GM21723 (cell line): Measurements from ENCODE around the gene DOCK9.

Experiments used
- ATAC-seq: cut with Tn5 transposase; IDR thresholded peaks from one replicate; pipeline ENCODE4 v1.9.1; 2021; ENCODE audit warnings: mild to moderate bottlenecking, moderate library complexity; ENCODE audit not compliant: unreplicated experiment

DOCK9 gene

GRCh38 chr13:98752467-98753290 is 225.2 kb downstream of the DOCK9 start, which contains the start of gene SLC15A1:
SLC15A1 (minus strand) TSS chr13:98752672; CDS start chr13:98752598, 74 bp downstream.
- no peak for ATAC-seq

GRCh38 chr13:98751861-98752466 is 225.9 kb downstream of the DOCK9 start:
- no peak for ATAC-seq

- no peak for ATAC-seq
Measured at GRCh38 chr13:98751367-98751782, 226.5 kb downstream of the DOCK9 start.

GRCh38 chr13:98749501-98749900 is 228.4 kb downstream of the DOCK9 start:
- ATAC-seq, result no peak

GRCh38 chr13:98746968-98747367 is 230.9 kb downstream of the DOCK9 start:
- ATAC-seq, result no peak
